ENCODE data around the gene PRR33.
"Not testable (repeated sequence)": the region's sequence is repeated elsewhere in the genome, so short reads cannot be mapped to it uniquely, and the experiment has no call there.

Gene PRR33

DNA sequence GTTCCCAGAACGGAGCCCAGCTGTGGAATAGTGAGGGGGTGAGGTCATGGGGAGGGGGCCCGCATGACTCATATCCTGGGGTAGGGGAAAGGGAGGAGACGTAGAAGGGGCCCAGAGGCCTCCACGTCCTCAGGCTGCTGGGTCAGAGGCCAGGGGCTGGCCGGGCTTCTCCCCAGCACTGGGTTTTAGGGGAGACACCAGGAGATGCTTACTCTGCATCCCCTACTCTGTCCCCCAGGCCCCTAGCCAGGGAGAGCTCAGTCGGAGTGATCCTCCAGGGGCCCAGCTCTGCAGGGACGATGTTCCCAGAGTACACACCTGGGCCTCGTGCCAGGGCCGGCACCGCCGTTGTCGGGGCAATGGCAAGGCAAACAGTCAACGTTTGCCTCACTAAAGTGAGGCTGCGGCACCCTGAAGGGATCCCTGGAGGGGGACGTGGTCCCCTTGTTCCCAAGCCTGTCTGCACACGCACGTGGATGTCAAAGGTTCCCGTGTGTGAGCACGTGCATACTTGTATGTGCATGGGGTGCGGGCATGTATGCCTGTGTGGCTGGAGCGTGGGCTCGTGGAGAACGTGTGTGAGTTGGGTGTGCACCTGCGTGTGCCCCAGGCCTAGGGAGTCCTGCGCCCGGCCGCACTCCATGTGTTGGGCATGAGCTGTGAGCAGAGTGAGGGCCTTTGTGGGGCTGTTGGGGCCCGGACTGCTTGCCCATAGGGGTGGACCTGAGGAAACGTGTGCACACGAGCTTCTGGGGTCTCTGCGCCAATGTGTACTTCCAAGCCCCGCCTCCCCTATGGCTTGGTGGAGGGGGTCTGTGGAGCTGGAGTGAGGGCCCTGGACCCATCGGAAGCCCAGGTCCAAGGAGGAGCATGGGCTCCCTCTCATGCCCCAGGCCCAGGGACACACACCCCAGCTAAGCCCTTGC lies 14.2 kb downstream of the PRR33 start:
- DNase-seq (ENCODE audit: low read depth in 2 of 3, low spot score in 1 of 3), result no peak

DNA sequence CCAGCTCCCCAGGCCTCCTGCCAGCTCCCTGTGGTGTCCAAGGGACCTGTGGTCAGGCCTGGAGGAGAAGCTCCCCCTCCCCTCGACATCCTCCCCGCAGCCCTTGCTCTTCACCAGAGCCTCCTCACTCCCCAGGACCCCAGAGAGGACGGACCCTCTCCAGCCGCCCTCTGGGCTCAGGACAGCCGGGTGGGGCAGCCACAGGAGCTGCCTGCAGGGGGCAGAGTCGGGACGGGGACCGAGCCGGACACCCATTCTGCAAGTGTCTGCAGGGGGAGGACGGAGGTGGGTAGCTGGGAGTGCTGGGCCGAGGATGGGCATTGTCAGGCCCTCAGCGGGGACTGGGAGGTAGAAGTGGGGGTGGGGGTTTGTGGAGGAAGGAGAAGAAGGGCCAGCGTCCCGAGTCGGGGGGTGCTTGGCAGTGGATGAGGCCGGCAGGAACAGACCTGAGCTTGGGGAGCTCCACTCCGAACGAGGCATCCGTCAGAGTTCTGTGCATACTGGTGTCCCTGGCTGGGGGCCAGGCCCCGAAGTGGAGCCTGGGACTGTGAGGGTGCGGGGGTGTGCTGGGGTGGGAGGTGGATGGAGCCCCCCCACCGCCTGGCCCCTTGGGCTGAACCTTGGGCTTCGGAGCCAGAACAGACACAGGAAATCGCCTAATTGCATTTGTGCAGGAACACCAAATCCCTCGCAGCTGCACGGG lies 15.2 kb downstream of the PRR33 start:
- DNase-seq (ENCODE audit: low read depth in 2 of 3, low spot score in 1 of 3), result no peak

DNA sequence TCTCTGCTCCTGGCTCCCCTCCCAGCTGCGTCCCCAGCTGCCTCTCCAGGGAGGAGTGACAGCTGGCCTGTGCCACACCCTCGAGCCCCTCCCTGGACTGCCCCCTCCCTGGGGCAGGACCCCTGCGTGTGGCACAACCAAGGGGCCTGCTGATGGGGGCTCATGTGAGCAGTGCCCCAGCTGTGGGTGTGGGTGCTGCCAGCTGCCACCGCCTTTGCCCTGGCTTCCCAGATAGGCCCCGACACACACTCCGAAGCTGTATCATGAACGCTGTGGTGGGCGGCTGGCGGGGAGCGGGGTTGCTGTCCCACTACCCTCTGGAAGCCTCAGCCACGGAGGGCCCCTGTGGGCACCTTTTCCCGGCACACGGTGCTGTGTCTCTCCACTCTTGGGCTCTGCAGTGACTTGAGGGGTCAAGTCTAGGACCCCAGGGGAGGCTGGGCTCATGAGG lies 15.8 kb downstream of the PRR33 start:
- not testable (repeated sequence) for DNase-seq (ENCODE audit: low read depth in 2 of 3, low spot score in 1 of 3)

DNA sequence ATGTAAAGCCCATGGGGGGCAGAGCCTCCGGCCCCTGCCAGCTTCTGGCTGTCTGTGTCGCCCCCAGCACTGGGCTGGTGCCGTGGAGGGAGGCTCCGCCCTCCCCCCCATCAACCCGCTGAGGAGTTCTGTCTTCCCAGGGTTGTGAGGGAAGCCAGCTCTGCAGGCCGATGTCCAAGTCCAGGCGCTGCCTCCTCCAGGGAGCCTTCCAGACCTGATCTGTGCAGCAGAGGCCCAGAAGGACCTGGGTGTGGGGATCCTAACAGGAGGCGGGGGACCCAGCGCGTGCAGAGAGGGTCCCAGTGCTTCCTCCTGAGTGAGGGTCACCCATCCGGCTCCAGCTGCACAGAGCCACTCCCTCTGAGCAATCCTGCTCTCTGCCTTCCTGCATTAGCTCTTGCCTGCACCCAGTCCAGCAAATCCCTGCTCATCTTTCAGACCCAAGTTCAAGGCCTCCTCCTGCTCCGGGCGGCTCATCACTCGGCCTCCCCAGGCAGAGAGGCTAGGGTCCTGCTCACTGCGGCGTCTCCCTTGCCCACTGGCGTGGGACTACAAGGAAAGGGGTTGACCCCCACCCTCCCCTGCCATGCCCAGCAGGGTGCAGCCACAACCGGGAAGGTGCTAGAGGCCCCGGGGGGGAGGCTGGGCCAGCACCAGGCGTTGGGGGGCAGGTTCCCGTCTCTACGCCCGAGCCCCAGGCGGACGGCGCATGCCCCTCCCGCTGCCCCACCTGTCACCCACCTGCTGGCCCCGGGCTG lies 16.4 kb downstream of the PRR33 start:
- no peak for DNase-seq (ENCODE audit: low read depth in 2 of 3, low spot score in 1 of 3)

DNA sequence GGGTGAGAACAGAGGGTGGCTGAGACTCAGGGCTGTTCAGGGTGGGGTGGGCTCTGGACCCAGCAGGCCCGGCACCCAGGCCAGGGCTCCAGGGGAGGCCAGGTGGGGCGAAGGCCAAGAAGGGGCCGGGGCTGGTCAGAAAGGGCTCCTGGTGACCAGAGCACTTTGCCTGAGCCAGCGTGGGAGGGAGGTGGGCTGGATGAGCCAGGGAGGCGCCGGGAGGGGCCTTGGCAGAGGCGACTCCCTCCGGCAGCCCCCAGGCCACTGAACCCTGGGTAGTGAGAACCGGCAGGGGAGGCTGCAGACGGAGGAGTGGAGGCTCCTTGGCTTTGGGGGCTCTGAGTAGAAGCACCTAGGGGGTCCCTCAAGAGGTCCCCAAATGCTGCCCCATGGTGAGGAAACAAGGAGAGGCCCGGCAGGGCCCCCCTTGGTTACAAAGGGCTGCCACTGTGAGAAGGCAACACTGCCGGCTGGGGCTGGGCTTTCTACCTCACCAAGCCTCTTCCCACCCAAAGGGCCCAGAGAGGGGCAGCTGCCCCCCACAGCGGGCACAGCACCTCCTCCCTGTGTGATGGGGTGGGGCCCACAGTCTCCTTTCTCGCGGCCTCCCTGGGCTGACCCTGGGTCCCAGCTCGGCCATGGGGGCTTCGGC lies 17.1 kb downstream of the PRR33 start:
- not testable (repeated sequence) for DNase-seq (ENCODE audit: low read depth in 2 of 3, low spot score in 1 of 3)

DNA sequence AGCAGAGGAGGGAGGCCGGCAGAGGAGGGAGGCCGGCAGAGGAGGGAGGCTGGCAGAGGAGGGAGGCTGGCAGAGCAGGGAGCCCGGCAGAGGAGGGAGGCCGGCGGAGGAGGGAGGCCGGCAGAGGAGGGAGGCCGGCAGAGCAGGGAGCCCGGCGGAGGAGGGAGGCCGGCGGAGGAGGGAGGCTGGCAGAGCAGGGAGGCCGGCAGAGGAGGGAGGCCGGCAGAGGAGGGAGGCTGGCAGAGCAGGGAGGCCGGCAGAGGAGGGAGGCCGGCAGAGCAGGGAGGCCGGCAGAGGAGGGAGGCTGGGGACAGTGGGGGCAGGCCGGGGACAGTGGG lies 17.9 kb downstream of the PRR33 start:
- not testable (repeated sequence) for DNase-seq (ENCODE audit: low read depth in 2 of 3, low spot score in 1 of 3)

DNA sequence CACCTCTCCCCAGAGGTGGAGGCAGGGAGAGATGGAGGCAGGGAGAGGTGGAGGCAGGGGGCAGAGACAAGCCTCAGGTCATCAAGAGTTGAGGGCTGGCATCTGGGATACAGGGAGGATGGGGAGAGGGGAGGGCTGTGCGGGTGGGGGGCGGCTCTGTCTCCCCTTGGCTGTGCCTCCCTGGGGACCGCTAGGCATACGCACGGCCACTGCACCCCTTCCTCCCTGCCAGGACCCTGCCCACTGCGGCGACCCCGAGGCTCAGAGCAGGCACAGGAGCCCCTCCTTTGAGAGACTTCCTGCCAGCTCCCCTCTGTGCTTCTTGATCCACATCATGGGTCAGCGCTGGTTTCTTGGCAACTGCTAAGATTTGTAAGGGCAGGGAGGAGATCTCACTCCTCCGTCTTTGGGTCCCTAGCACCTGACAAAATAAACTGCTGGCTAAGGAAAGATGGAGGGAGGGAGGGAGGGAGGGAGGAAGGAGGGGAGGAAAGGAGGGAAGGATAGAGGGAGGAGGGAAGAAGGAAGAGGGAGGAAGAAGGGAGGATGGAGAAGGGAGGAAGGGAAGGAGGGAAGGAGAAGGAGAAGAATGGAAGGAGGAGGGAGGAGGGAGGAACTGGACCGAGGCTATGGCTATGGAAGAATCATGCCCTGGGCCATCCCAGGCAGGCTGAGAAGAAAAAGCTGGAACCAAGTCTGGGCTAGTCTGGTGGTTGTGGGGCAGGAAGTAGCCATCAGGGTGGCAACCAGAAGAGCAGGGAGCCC lies 18.5 kb downstream of the PRR33 start:
- no peak for DNase-seq (ENCODE audit: low read depth in 2 of 3, low spot score in 1 of 3)

DNA sequence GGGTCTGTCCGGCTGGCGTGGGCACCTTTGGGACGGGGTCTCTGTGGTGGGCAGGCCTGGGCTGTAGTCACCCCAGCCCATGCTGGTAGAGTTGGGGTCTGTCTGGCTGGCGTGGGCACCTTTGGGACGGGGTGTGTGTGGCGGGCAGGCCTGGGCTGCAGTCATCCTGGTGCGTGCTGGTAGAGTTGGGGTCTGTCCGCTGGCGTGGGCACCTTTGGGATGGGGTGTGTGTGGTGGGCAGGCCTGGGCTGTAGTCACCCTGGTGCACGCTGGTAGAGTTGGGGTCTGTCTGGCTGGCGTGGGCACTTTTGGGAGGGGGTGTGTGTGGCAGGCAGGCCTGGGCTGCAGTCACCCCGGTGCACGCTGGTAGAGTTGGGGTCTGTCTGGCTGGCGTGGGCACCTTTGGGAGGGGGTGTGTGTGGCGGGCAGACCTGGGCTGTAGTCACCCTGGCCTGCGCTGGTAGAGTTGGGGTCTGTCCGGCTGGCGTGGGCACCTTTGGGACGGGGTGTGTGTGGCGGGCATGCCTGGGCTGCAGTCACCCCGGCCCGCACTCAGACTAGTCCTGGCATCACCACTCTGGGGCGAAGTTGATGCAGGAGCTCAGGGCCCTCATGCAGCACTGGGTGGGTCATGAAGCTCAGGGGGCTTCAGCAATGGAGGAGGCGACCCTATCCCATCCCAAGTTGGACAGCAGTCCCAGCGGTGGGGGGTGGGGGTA lies 19.3 kb downstream of the PRR33 start:
- DNase-seq (ENCODE audit: low read depth in 2 of 3, low spot score in 1 of 3), result no peak

DNA sequence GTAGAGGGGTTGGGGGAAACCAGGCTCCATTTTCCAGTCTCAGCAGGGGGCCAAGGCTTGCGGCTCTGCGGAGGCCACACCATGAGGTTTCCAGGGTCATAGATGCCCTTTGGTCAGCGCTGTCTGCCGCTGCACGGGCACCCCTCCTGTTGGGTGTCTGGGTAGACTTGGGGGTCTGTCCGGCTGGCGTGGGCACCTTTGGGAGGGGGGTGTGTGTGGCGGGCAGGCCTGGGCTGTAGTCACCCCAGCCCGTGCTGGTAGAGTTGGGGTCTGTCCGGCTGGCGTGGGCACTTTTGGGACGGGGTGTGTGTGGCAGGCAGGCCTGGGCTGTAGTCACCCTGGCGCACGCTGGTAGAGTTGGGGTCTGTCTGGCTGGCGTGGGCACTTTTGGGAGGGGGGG lies 20.2 kb downstream of the PRR33 start:
- no peak for DNase-seq (ENCODE audit: low read depth in 2 of 3, low spot score in 1 of 3)

DNA sequence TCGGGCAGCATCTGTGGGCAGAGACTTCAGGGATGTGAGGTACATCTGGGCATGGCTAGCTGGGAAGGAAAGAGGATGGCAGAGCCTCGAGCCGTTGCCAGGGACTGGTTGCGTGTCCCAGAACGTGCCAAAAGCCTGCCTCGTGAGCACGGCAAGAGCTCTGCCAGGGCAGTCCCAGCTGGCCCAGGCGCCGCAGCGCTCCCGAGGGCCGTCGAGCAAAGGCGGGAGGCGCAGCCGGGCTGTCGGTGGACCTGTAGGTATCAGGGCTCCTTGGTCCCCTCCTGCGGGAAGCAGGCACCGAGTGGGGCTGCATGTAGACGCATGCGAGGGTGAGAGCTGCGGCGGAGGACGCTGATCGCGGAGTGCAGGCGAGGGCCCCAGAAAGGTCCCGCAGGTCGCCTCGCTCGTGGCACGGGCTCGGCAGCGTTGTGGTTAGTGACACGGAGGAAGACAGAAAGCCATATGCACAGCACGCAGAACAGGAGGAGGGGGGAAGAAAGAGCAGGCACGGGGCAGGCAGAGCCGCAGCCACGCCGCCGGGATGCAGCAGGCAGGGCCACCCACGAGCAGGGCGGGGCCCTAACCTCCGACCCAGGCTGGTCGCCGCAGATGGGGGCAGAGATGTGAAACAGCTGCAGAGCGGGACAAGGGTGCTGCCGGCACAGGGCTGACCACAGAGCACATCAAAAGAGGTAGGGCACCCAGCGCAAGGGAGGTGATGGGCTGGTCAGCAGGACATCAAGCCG lies 20.8 kb downstream of the PRR33 start:
- DNase-seq (ENCODE audit: low read depth in 2 of 3, low spot score in 1 of 3), result no peak

DNA sequence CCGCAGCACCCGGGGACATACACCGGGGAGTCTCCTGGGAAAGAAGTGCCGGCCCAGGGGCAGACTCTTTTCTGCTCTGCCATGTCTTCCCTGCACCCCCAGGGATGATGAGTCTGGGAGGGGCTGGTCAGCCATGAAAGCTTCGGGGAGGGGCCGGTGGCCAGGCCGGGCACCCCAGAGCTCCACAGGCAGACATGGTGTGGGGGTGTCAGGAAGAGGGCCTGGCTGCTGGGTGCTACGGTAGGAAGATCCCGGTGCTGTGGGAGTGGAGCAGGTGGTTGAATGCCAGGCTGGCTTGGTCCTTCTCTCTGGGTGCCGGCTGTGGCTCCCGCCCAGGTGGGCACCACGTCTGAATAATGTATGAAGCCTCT lies 21.4 kb downstream of the PRR33 start:
- DNase-seq (ENCODE audit: low read depth in 2 of 3, low spot score in 1 of 3), result no peak

DNA sequence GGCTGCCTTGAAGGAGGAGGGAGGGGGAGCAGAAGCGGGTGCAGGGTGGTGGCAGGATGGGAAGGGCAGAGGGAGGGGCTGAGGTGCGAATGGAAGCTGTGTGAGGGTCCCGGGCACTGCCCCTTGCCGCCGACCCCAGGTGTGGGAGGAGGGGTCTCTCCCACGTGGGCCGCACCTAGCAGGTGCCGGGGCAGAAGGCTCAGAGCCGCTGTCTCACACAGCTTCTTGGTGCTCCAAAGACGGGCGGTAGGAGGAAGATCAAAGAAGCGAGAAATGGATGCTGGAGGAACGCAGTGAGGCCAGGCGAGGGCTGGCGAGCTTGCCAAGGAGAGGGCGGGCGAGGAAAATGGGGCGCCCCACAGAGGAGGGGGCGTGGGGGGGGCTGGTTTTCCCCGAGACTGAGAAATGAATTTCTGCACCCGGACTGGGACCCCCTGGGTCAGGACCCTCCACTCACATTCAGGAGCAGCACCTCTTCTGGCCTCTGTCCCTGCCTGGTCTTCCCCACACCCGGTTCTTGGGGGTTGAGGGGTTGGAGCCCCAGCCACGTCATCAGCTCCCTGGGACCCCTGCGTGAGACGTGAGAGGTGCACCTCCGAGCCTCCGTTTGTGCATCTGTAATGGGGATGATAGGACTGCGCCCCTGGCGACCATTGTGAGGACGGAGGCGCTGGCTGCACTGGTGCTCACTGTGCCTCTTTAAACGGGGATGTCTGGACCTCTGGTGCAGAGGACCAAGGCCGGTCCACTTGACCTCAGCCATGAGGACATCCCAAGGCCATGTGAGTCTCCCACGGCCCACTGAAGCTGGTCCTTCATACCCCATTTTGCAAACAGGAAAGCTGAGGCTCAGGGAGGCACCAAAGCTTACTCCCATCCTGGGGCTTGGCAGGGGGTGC lies 22.0 kb downstream of the PRR33 start:
- DNase-seq (ENCODE audit: low read depth in 2 of 3, low spot score in 1 of 3), result no peak

DNA sequence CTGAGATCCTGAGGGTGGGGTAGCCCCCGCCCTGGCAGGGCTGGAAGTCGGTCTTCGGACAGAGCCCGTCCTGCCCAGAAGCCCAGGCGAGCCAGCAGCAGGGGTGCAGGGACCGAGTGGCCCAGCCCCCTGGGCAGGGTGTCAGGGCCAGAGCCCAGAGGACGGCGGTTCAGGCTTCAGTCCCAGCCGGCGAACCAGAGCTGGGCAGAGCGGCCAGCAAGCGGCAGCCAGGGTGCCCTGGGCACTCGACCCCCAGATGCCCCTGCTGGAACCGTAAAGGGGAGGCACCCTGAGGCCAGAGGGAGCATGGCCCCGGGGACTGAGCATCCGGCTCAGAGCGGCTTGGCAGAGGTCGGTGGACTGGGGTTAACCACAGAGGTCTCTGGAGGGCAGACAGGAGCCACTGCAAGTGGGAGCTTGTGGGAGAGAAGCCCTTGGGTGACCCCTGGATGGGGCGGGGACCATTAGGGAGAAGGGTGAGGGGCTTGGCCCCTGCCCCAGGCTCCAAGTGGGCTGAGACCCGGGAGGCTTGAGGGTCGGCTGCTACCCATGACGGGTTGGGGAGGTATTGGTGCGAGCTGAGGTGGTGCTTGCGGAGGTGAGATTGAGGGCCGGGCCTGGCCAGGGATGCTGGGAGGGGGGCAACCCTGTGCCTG lies 22.9 kb downstream of the PRR33 start:
- no peak for DNase-seq (ENCODE audit: low read depth in 2 of 3, low spot score in 1 of 3)

DNA sequence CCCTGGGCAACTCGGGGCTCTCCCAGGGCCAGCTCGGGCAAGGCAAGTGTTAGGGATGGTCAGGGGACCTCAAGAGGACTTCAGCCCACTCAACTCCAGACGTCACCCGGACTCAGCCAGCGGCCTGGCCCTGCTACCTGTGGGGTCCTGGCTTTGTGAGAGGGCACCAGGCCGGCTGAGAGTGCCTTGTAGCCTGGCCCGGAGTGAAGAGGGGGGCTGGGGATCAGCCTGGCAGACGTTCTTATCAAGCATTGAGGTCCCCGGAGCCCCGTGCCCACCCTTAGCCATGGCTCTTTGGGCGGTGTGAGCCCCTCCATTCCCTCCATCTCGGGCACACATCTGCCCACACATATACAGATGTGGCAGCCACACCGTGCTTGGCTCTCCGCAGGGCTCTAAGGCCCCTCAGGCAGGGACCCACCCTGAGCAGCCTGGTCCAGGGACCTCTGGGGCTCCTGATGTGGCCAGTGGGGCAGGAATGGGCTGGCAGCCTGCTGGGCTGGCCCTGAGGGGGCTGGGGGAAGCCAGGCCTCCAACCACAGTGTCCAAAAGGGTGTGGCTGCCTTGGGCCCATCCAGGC lies 23.5 kb downstream of the PRR33 start:
- no peak for DNase-seq (ENCODE audit: low read depth in 2 of 3, low spot score in 1 of 3)

DNA sequence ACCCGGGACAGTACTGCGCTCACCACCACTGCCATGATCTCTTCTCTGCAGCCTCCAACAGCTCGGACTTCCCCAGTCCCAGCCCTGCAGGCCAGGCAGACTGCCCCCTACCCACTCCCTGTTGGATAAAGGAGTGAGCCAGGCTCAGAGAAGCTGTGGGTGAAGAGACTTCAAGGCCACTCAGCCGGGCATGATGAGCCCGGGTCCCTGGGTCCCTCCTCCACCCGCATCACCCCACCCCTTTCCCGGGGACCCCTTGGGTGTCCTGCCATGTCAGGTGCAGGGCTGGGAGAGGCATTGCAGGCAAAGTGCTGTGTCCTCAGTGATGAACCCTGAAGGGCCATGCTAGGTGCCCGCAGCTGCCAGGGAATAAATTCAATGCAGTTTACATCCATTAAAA lies 24.3 kb downstream of the PRR33 start:
- DNase-seq (ENCODE audit: low read depth in 2 of 3, low spot score in 1 of 3), result no peak

DNA sequence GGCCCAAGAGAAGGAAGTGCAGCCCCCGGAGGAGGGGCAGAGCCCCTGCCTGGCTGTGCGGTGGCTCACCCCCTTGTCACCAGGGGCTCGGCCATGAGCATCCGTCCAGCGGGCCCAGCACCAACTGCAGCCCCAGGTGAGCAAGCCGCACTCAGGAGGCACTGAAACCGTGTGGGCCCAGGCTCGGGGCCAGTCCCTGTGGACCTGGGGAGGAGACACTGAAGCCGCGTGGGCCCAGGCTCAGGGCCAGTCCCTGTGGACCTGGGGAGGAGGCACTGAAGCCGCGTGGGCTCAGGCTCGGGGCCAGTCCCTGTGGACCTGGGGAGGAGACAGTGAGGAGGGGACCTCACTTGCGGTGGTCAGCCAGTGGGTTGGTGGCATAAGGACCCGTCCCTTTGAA lies 24.9 kb downstream of the PRR33 start:
- DNase-seq (ENCODE audit: low read depth in 2 of 3, low spot score in 1 of 3), result no peak

DNA sequence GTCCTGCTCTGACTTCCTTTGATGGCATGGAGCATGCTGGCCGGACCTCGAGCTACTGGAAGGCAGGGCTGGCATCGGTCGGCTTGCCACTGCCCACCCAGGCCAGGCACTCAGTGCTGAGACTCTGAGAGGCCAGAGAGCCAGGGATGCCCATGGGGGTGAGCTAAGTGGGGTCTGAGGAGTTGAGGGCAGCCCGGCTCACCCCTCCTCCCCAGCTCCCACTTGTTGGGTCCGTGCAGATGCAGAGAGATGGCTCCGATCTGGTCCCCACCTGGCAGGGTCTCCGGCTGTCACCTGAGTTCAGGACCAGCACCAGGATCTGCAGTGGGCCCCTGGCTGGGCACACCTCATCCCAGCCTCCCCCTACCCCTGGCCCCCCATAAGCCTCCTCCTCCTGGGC lies 25.5 kb downstream of the PRR33 start:
- DNase-seq (ENCODE audit: low read depth in 2 of 3, low spot score in 1 of 3), result no peak

Measured in stimulated activated CD4-positive, alpha-beta T cell treated with anti-CD3 and anti-CD28 coated beads, Interleukin-12 subunit alpha, Interleukin-12 subunit beta, amount 100 ng/mL, for 48 hours (primary cell).